H1 (cell line): ENCODE results near the gene RUFY2. TPM values are rescaled to one million over a fixed set of nuclear protein-coding genes. Genes with fewer than 3 reads are reported as not detected.

Source experiments
- CTCF ChIA-PET: fragments of 300-600 bp; sonication (Branson Sonifier 250); formaldehyde crosslinking; loops from one replicate; lab custom pipeline; 2021; ENCODE audit not compliant: partially characterized antibody; lab: Charles Lee
- POLR2A ChIA-PET: fragments of 300-600 bp; sonication (Branson Sonifier 250); formaldehyde crosslinking; loops from one replicate; lab custom pipeline; 2021; ENCODE audit warnings: inconsistent platforms; ENCODE audit not compliant: partially characterized antibody; lab: Charles Lee
- DNase-seq, 2 experiments: peaks; one replicate each; pipeline versions ENCODE4 v3.0.0 to v3.0.0-alpha.2; 2010 to 2022; ENCODE audit warnings: low spot score in 2 of 2, low read depth in 1 of 2, mixed read lengths in 1 of 2
- FAIRE-seq: peaks from 2 replicates; lab custom pipeline; 2011; peaks lifted over from hg19 to GRCh38; lab: Jason Lieb, UNC
- H2AFZ ChIP-seq: 2 replicates; pipeline ENCODE4 v1.8.1; 2012; ENCODE audit warnings: low read length, inconsistent platforms
- H2AK5ac ChIP-seq: 2 replicates; pipeline ENCODE4 v1.6.1; 2013; ENCODE audit warnings: low read depth, low read length
- H2BK120ac ChIP-seq: replicated peaks from 2 replicates; pipeline ENCODE3; 2013; ENCODE audit warnings: low read depth, low read length, inconsistent platforms
- H2BK12ac ChIP-seq: 2 replicates; pipeline ENCODE4 v1.6.1; 2013; ENCODE audit warnings: low read depth, low read length
- H2BK15ac ChIP-seq: 2 replicates; pipeline ENCODE4 v1.6.1; 2013; ENCODE audit warnings: low read length
- H2BK20ac ChIP-seq: 2 replicates; pipeline ENCODE4 v1.6.1; 2013; ENCODE audit warnings: low read length
- H2BK5ac ChIP-seq: 2 replicates; pipeline ENCODE4 v1.6.1; 2013; ENCODE audit warnings: low read depth, low read length
- H3K14ac ChIP-seq: 2 replicates; pipeline ENCODE4 v1.6.1; 2013; ENCODE audit warnings: inconsistent platforms; ENCODE audit not compliant: insufficient read length
- H3K18ac ChIP-seq: 2 replicates; pipeline ENCODE4 v1.6.1; 2013; ENCODE audit warnings: low read length; ENCODE audit errors: extremely low read depth
- H3K23ac ChIP-seq: 2 replicates; pipeline ENCODE4 v1.6.1; 2013; ENCODE audit warnings: inconsistent platforms; ENCODE audit not compliant: insufficient read length
- H3K23me2 ChIP-seq: 2 replicates; pipeline ENCODE4 v1.6.1; 2013; ENCODE audit warnings: low read depth, low read length
- H3K27ac ChIP-seq: 2 replicates; pipeline ENCODE4 v1.6.1; 2011; ENCODE audit warnings: low read depth, low read length, inconsistent platforms
- H3K27me3 ChIP-seq, 4 experiments: replicated peaks in 1 of 4; 1 replicate in 1 of 4; 2 replicates in 3 of 4; pipeline versions ENCODE4 v1.6.1 to v1.8.1; 2011 to 2013; ENCODE audit warnings: low read length in 3 of 4, mild to moderate bottlenecking in 3 of 4, inconsistent platforms in 2 of 4, mixed read lengths in 2 of 4, moderate library complexity in 1 of 4; ENCODE audit not compliant: control insufficient read depth in 3 of 4, insufficient read depth in 3 of 4; ENCODE audit errors: extremely low read depth in 1 of 4
- H3K36me3 ChIP-seq, 4 experiments: 2 replicates each; pipeline versions ENCODE4 v1.6.1 to v1.8.1; 2011 to 2013; ENCODE audit warnings: mild to moderate bottlenecking in 4 of 4, low read length in 3 of 4, moderate library complexity in 2 of 4, control low read depth in 1 of 4, inconsistent platforms in 1 of 4; ENCODE audit not compliant: insufficient read depth in 4 of 4, control insufficient read depth in 2 of 4
- H3K4ac ChIP-seq: replicated peaks from 2 replicates; pipeline ENCODE3; 2013; ENCODE audit warnings: low read length, low read depth, mixed read lengths, inconsistent platforms; ENCODE audit not compliant: insufficient read length
- H3K4me1 ChIP-seq, 4 experiments: replicated peaks in 1 of 4; 1 replicate in 1 of 4; 2 replicates in 3 of 4; pipeline versions ENCODE4 v1.6.1 to v1.8.1; 2011 to 2013; ENCODE audit warnings: low read length in 3 of 4, inconsistent platforms in 2 of 4, mixed read lengths in 1 of 4; ENCODE audit not compliant: insufficient read depth in 4 of 4, control insufficient read depth in 3 of 4
- H3K4me2 ChIP-seq, 2 experiments: 2 replicates each; pipeline versions ENCODE4 v1.6.1 to v1.8.1; 2011 to 2013; ENCODE audit warnings: low read depth in 2 of 2, low read length in 2 of 2, control low read depth in 1 of 2, inconsistent platforms in 1 of 2, mild to moderate bottlenecking in 1 of 2; ENCODE audit not compliant: insufficient read depth in 1 of 2
- H3K4me3 ChIP-seq, 4 experiments: fragments of 200-600, 300-600 bp in 1 of 4; sonication (generic), shearing (Covaris generic), sonication (Bioruptor Twin) in 1 of 4; 2 replicates each; pipeline versions ENCODE4 v1.5.1 to v1.8.1; 2011 to 2016; ENCODE audit warnings: low read length in 4 of 4, low read depth in 3 of 4, control low read depth in 2 of 4, inconsistent platforms in 2 of 4, mild to moderate bottlenecking in 2 of 4, mixed read lengths in 1 of 4, moderate library complexity in 1 of 4; ENCODE audit not compliant: insufficient read depth in 2 of 4; ENCODE audit errors: extremely low read depth in 1 of 4
- H3K56ac ChIP-seq: replicated peaks from 2 replicates; pipeline ENCODE3; 2013; ENCODE audit warnings: low read depth, mild to moderate bottlenecking, mixed read lengths, low read length, inconsistent platforms; ENCODE audit not compliant: insufficient read length
- H3K79me1 ChIP-seq: 2 replicates; pipeline ENCODE4 v1.6.1; 2013; ENCODE audit warnings: low read depth, low read length, control low read depth
- H3K79me2 ChIP-seq, 2 experiments: 2 replicates each; pipeline versions ENCODE4 v1.6.1 to v1.8.1; 2012 to 2013; ENCODE audit warnings: low read length in 2 of 2, mild to moderate bottlenecking in 2 of 2, inconsistent platforms in 1 of 2; ENCODE audit not compliant: insufficient read depth in 2 of 2, control insufficient read depth in 1 of 2
- H3K9ac ChIP-seq, 4 experiments: replicated peaks in 1 of 4; 1 replicate in 1 of 4; 2 replicates in 3 of 4; pipeline versions ENCODE4 v1.6.1 to v1.8.1; 2011 to 2013; ENCODE audit warnings: low read depth in 3 of 4, low read length in 3 of 4, control low read depth in 2 of 4, mild to moderate bottlenecking in 2 of 4, moderate library complexity in 2 of 4, inconsistent platforms in 1 of 4; ENCODE audit errors: extremely low read depth in 1 of 4
- H3K9me3 ChIP-seq, 2 experiments: 2 replicates each; pipeline versions ENCODE4 v1.6.1 to v1.8.1; 2012 to 2013; ENCODE audit warnings: mild to moderate bottlenecking in 2 of 2, moderate library complexity in 2 of 2, control low read depth in 1 of 2, inconsistent platforms in 1 of 2, low read depth in 1 of 2, low read length in 1 of 2, mixed read lengths in 1 of 2; ENCODE audit not compliant: insufficient read depth in 2 of 2
- H4K20me1 ChIP-seq, 2 experiments: replicated peaks in 1 of 2; 2 replicates each; pipeline versions ENCODE3 to v1.8.1; 2011 to 2013; ENCODE audit warnings: inconsistent platforms in 2 of 2, low read length in 2 of 2, mild to moderate bottlenecking in 1 of 2; ENCODE audit not compliant: insufficient read depth in 2 of 2, control insufficient read depth in 1 of 2
- H4K5ac ChIP-seq: 2 replicates; pipeline ENCODE4 v1.6.1; 2013; ENCODE audit warnings: low read length, low read depth, mixed read lengths, inconsistent platforms; ENCODE audit not compliant: insufficient read length
- H4K8ac ChIP-seq: 2 replicates; pipeline ENCODE4 v1.8.0; 2013; ENCODE audit warnings: mild to moderate bottlenecking, moderate library complexity, low read length, inconsistent platforms; ENCODE audit not compliant: insufficient read depth; ENCODE audit errors: extremely low read depth
- H4K91ac ChIP-seq: replicated peaks from 2 replicates; pipeline ENCODE3; 2013; ENCODE audit warnings: low read length, mixed read lengths, inconsistent platforms; ENCODE audit not compliant: insufficient read length
- EP300 ChIP-seq, 2 experiments: IDR thresholded peaks; 1 replicate in 1 of 2; 2 replicates in 1 of 2; pipeline ENCODE4 v1.6.1; 2011 to 2012; ENCODE audit warnings: low read depth in 2 of 2, low read length in 2 of 2, mild to moderate bottlenecking in 2 of 2, borderline replicate concordance in 1 of 2, inconsistent platforms in 1 of 2, moderate library complexity in 1 of 2
- SIX5 ChIP-seq: IDR thresholded peaks from 2 replicates; pipeline ENCODE4 v1.6.1; 2011; ENCODE audit warnings: mild to moderate bottlenecking, low read depth, low read length
- ZNF274 ChIP-seq: IDR thresholded peaks from 2 replicates; pipeline ENCODE4 v1.7.0; 2012; ENCODE audit warnings: low read length, borderline replicate concordance; ENCODE audit errors: extremely low read depth
- WGBS, 2 experiments: shearing (Covaris generic) in 1 of 2; methylation state at CpG; one replicate each; pipeline versions ENCODE4 v1.1.6 to v1.1.7; 2013 to 2015; ENCODE audit warnings: low lambda C conversion rate in 2 of 2, mixed read lengths in 2 of 2, inconsistent platforms in 1 of 2, low coverage in 1 of 2, missing lambda C conversion rate in 1 of 2; ENCODE audit not compliant: insufficient replicate concordance in 2 of 2, insufficient coverage in 1 of 2, insufficient read length in 1 of 2; ENCODE audit errors: extremely low coverage in 1 of 2, missing lambda C conversion rate in 1 of 2; 5-methylcytosine and 5-hydroxymethylcytosine counted together
- polyA plus RNA-seq, 7 experiments: library from polyadenylated mRNA; depleted of rRNA in 3 of 7; stranded (reverse) in 5 of 7; unstranded in 2 of 7; fragments of >200 nt in 5 of 7; fragments of 200-250 nt in 2 of 7; gene quantifications; 1 replicate in 5 of 7; 2 replicates in 1 of 7; 4 replicates in 1 of 7; pipeline versions ENCODE4 v1.2.1 to v1.2.3, GENCODE V29; 2011 to 2013; ENCODE audit warnings: missing spikeins in 2 of 7, mixed read lengths in 2 of 7
- total RNA-seq: library from RNA; stranded (reverse); fragmentation: NEBNext Ultra II Directional; extraction: Animal tissue kit (Norgen Biotek cat#: 25700); gene quantifications from 2 replicates; pipeline ENCODE4 v1.2.1, GENCODE V29; 2021

The RUFY2 gene
- total and polyA plus RNA-seq, 2 of the 8 experiments (the other 6 are each of a cell fraction or from before 2014, with no cell fraction given), result 3.4 to 12.0 TPM

- H3K4me3 ChIP-seq, result no peak overlapping the region
- peaks cover 7 to 63% (median 27%) of the 10 kb centered on the region in 4 experiments; a peak in 7 of 8 replicates for H3K36me3 ChIP-seq
- POLR2A ChIA-PET, result interaction anchor here (0.6 to 1.5 kb wide), 8 partner anchors 10 to 1065 kb away, joined by 3 to 4 read pairs (median 3); no protein-coding TSS in a partner anchor
- no peak overlapping the region for H2BK20ac ChIP-seq
- peaks cover 0 to 2% of the 10 kb centered on the region in 2 experiments for H4K20me1 ChIP-seq
- no peak overlapping the region for H3K9ac ChIP-seq
- no peak overlapping the region for H3K23ac ChIP-seq
- H4K5ac ChIP-seq, result no peak overlapping the region
- H3K9me3 ChIP-seq, result no peaks in the 10 kb centered on the region
- no peak overlapping the region for H2AFZ ChIP-seq
- H3K4me2 ChIP-seq, result no peak overlapping the region
- no peak overlapping the region for H2AK5ac ChIP-seq
- 95% methylated on average over 3 of the region's 3 CpGs; no CpG with 5 or more reads in 1 of the 2 experiments for WGBS, 2 experiments
- H3K79me2 ChIP-seq, result no peaks in the 10 kb centered on the region
- H2BK12ac ChIP-seq, result no peak overlapping the region
- no peaks in the 10 kb centered on the region for H3K23me2 ChIP-seq
- CTCF ChIA-PET, result interaction anchor here (0.6 kb wide), 2 partner anchors 14 to 28 kb away, joined by 3 to 4 read pairs; no protein-coding TSS in a partner anchor
- H3K18ac ChIP-seq, result no peak overlapping the region
- no peak overlapping the region for H4K8ac ChIP-seq
- no peak overlapping the region for H3K14ac ChIP-seq
- H2BK5ac ChIP-seq, result no peak overlapping the region
- H2BK15ac ChIP-seq, result no peak overlapping the region
- no peaks in the 10 kb centered on the region for H3K27me3 ChIP-seq
- FAIRE-seq (no peak), DNase-seq (no peak)
- no peak overlapping the region for H4K91ac ChIP-seq
- H3K4ac ChIP-seq, result no peak overlapping the region
- no peak overlapping the region for H3K27ac ChIP-seq
- H2BK120ac ChIP-seq, result no peak overlapping the region
- H3K56ac ChIP-seq, result no peak overlapping the region
- TF ChIP-seq EP300 (IDR thresholded peaks at IDR 0.05; ENCODE audit: borderline replicate concordance in 1 of 2, low read depth in 2 of 2, low read length in 2 of 2) (no peak), SIX5 (no peak), ZNF274 (no peak)
- no peaks in the 10 kb centered on the region for H3K4me1 ChIP-seq
- H3K79me1 ChIP-seq, result no peaks in the 10 kb centered on the region
Observed at GRCh38 chr10:68440898-68441297, 33.8 kb upstream of the RUFY2 start.
